SU-DHL-6 (cell line): ENCODE measurements around the gene EPS8.

Source experiments
- CTCF ChIP-seq: fragments of 200-600 bp; sonication (generic); IDR thresholded peaks from one replicate; pipeline ENCODE4 v1.5.1; 2017; ENCODE audit warnings: antibody characterized with exemption, mild to moderate bottlenecking, low read length, moderate library complexity; ENCODE audit not compliant: insufficient read depth, poor library complexity, severe bottlenecking
- EZH2phosphoT487 ChIP-seq: fragments of 200-600 bp; sonication (generic), shearing (Covaris generic); conservative IDR thresholded peaks from 2 replicates; pipeline ENCODE4 v1.6.1; 2018; ENCODE audit warnings: mild to moderate bottlenecking, antibody characterized with exemption, low read length, moderate library complexity, mixed read lengths

- TF ChIP-seq CTCF (no peak), EZH2phosphoT487 (no peak)
Measured at GRCh38 chr12:15712823-15713660, 76.1 kb downstream of the EPS8 start.
